HepG2 (cell line): ENCODE measurements around the gene SORL1-AS1.

ENCODE experiments used
- EP300 ChIP-seq, 3 experiments: sonication (generic) in 1 of 3; formaldehyde crosslinking in 1 of 3; IDR thresholded peaks; 2 replicates each; pipeline versions ENCODE4 v1.5.1 to v1.6.1; 2011 to 2020; ENCODE audit warnings: low read depth in 2 of 3, low read length in 2 of 3, borderline replicate concordance in 1 of 3, improper control_type of control experiment in 1 of 3, mild to moderate bottlenecking in 1 of 3, missing genetic modification reagents in 1 of 3, moderate library complexity in 1 of 3
- FUBP1 ChIP-seq: sonication (generic); formaldehyde crosslinking; IDR thresholded peaks from 2 replicates; pipeline ENCODE4 v1.5.1; 2020; ENCODE audit warnings: missing genetic modification reagents, mild to moderate bottlenecking, borderline replicate concordance
- HOXA3 ChIP-seq: sonication (generic); formaldehyde crosslinking; IDR thresholded peaks from 2 replicates; pipeline ENCODE4 v1.5.0; 2020; ENCODE audit warnings: missing genetic modification reagents
- MED1 ChIP-seq: sonication (generic); formaldehyde crosslinking; IDR thresholded peaks from 2 replicates; pipeline ENCODE4 v1.4.0; 2020; ENCODE audit warnings: missing genetic modification reagents
- NFKB2 ChIP-seq: sonication (generic); formaldehyde crosslinking; IDR thresholded peaks from 2 replicates; pipeline ENCODE4 v1.4.0; 2020; ENCODE audit warnings: missing genetic modification reagents, borderline replicate concordance
- PHB2 ChIP-seq: fragments of 450-650 bp; IDR thresholded peaks from 2 replicates; pipeline ENCODE4 v1.6.1; 2018; ENCODE audit not compliant: partially characterized antibody
- PITX1 ChIP-seq: sonication (generic); formaldehyde crosslinking; IDR thresholded peaks from 2 replicates; pipeline ENCODE4 v1.5.1; 2020; ENCODE audit warnings: mild to moderate bottlenecking, missing genetic modification reagents
- SNAI1 ChIP-seq: sonication (generic); formaldehyde crosslinking; IDR thresholded peaks from 2 replicates; pipeline ENCODE4 v1.5.0; 2020; ENCODE audit warnings: mild to moderate bottlenecking, missing genetic modification reagents, borderline replicate concordance
- SYNCRIP ChIP-seq: fragments of 200-400 bp; formaldehyde crosslinking; IDR thresholded peaks from 2 replicates; pipeline ENCODE4 v1.6.1; 2018; ENCODE audit warnings: mild to moderate bottlenecking, low read depth, low read length; ENCODE audit not compliant: insufficient read depth
- TBL1XR1 ChIP-seq: fragments of 150-350 bp; IDR thresholded peaks from 2 replicates; pipeline ENCODE4 v1.6.1; 2014; ENCODE audit warnings: borderline replicate concordance, low read length; ENCODE audit not compliant: partially characterized antibody
- TOPORS ChIP-seq: sonication (generic); formaldehyde crosslinking; IDR thresholded peaks from 2 replicates; pipeline ENCODE4 v1.8.0; 2023; ENCODE audit warnings: mild to moderate bottlenecking, missing genetic modification reagents
- ZNF282 ChIP-seq: fragments of 450-650 bp; IDR thresholded peaks from 2 replicates; pipeline ENCODE4 v1.6.1; 2018; ENCODE audit not compliant: partially characterized antibody
- ZNF335 ChIP-seq: sonication (generic); formaldehyde crosslinking; IDR thresholded peaks from 2 replicates; pipeline ENCODE4 v1.4.0; 2020; ENCODE audit warnings: missing genetic modification reagents
- ZSCAN9 ChIP-seq: IDR thresholded peaks from 2 replicates; pipeline ENCODE4 v1.6.1; 2016; ENCODE audit warnings: borderline replicate concordance
- ZUFSP ChIP-seq: sonication (generic); formaldehyde crosslinking; IDR thresholded peaks from 2 replicates; pipeline ENCODE4 v1.9.0; 2021; ENCODE audit warnings: missing genetic modification reagents, mild to moderate bottlenecking, borderline replicate concordance
- TF ChIP-seq, protein P1 (sequence below): sonication (generic); formaldehyde crosslinking; conservative IDR thresholded peaks from 2 replicates; pipeline ENCODE4 v1.5.0; 2020; ENCODE audit warnings: missing genetic modification reagents
- TF ChIP-seq, protein P2 (sequence below): IDR thresholded peaks from 2 replicates; pipeline ENCODE4 v1.6.1; 2016; ENCODE audit warnings: missing genetic modification reagents, missing compliant biosample characterization
- TF ChIP-seq, protein P3 (sequence below): sonication (generic); formaldehyde crosslinking; IDR thresholded peaks from 2 replicates; pipeline ENCODE4 v1.5.1; 2020; ENCODE audit warnings: mild to moderate bottlenecking, missing genetic modification reagents, borderline replicate concordance

The SORL1-AS1 gene

DNA sequence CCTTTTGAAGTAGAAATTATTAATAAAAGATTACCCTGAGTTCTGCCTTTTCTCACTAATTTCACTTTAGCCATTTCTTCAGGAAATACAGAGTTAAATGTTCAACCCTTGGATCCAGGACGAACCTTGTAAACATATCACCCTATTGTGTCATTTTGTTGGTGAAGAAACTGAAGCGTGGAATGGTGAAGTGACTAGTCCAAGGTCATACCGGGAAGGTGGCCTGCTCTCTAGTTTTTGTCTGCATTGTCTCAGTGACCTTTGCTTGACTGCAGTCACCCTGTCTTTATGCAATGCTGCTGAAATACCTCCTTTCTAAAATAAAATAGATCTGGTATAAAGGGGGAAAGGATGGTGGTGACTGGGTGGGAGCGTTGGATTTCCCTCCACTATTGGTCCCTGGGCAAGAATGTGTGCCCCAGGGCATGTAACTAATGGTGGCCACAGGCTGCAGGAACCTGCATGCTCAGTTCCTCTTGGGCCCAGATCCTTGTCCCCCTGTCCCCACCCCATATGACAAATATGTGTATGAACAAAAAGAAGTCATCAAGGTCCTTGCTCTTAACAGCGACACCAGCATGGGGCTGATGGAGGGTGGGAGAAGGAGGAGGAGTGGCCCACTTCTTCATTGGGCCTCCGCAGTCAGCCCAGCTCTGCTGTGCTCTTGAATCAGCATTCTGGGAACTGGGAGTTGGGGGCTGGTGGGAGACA, 977 bp upstream of the SORL1-AS1 start (continued):
- TF ChIP-seq, protein P1, sequence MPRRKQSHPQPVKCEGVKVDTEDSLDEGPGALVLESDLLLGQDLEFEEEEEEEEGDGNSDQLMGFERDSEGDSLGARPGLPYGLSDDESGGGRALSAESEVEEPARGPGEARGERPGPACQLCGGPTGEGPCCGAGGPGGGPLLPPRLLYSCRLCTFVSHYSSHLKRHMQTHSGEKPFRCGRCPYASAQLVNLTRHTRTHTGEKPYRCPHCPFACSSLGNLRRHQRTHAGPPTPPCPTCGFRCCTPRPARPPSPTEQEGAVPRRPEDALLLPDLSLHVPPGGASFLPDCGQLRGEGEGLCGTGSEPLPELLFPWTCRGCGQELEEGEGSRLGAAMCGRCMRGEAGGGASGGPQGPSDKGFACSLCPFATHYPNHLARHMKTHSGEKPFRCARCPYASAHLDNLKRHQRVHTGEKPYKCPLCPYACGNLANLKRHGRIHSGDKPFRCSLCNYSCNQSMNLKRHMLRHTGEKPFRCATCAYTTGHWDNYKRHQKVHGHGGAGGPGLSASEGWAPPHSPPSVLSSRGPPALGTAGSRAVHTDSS (CRISPR knock-in tag) = no peak
- no peak for TF ChIP-seq TOPORS (CRISPR knock-in tag)
- TF ChIP-seq HOXA3 (CRISPR knock-in tag) = peak; percentile 44; the same call in 1 of the 2 replicates
- no peak for TF ChIP-seq ZNF335 (CRISPR knock-in tag)
- no peak for TF ChIP-seq ZNF282
- TF ChIP-seq NFKB2 (CRISPR knock-in tag) = no peak
- TF ChIP-seq, protein P2, sequence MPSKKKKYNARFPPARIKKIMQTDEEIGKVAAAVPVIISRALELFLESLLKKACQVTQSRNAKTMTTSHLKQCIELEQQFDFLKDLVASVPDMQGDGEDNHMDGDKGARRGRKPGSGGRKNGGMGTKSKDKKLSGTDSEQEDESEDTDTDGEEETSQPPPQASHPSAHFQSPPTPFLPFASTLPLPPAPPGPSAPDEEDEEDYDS (CRISPR knock-in tag) = no peak
- TF ChIP-seq TBL1XR1 = peak; percentile 89
- no peak for TF ChIP-seq ZUFSP (CRISPR knock-in tag)
- TF ChIP-seq SYNCRIP = no peak
- peak; percentile 87 for TF ChIP-seq MED1 (CRISPR knock-in tag)
- peak; percentile 43; the same call in 1 of the 2 replicates for TF ChIP-seq ZSCAN9 (CRISPR knock-in tag)
- no peak for TF ChIP-seq SNAI1 (CRISPR knock-in tag)
- no peak for TF ChIP-seq FUBP1 (CRISPR knock-in tag)
- peak; percentile 39 to 76; a peak in 3 of 4 replicates for TF ChIP-seq EP300 (IDR thresholded peaks at IDR 0.05; ENCODE audit: low read depth in 2 of 2, low read length in 2 of 2)
- TF ChIP-seq EP300 (CRISPR knock-in tag; IDR thresholded peaks at IDR 0.05; ENCODE audit: borderline replicate concordance) = no peak; the same call in 1 of the 2 replicates
- no peak for TF ChIP-seq PITX1 (CRISPR knock-in tag)
- TF ChIP-seq, protein P3, sequence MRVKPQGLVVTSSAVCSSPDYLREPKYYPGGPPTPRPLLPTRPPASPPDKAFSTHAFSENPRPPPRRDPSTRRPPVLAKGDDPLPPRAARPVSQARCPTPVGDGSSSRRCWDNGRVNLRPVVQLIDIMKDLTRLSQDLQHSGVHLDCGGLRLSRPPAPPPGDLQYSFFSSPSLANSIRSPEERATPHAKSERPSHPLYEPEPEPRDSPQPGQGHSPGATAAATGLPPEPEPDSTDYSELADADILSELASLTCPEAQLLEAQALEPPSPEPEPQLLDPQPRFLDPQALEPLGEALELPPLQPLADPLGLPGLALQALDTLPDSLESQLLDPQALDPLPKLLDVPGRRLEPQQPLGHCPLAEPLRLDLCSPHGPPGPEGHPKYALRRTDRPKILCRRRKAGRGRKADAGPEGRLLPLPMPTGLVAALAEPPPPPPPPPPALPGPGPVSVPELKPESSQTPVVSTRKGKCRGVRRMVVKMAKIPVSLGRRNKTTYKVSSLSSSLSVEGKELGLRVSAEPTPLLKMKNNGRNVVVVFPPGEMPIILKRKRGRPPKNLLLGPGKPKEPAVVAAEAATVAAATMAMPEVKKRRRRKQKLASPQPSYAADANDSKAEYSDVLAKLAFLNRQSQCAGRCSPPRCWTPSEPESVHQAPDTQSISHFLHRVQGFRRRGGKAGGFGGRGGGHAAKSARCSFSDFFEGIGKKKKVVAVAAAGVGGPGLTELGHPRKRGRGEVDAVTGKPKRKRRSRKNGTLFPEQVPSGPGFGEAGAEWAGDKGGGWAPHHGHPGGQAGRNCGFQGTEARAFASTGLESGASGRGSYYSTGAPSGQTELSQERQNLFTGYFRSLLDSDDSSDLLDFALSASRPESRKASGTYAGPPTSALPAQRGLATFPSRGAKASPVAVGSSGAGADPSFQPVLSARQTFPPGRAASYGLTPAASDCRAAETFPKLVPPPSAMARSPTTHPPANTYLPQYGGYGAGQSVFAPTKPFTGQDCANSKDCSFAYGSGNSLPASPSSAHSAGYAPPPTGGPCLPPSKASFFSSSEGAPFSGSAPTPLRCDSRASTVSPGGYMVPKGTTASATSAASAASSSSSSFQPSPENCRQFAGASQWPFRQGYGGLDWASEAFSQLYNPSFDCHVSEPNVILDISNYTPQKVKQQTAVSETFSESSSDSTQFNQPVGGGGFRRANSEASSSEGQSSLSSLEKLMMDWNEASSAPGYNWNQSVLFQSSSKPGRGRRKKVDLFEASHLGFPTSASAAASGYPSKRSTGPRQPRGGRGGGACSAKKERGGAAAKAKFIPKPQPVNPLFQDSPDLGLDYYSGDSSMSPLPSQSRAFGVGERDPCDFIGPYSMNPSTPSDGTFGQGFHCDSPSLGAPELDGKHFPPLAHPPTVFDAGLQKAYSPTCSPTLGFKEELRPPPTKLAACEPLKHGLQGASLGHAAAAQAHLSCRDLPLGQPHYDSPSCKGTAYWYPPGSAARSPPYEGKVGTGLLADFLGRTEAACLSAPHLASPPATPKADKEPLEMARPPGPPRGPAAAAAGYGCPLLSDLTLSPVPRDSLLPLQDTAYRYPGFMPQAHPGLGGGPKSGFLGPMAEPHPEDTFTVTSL (CRISPR knock-in tag) = no peak
- no peak for TF ChIP-seq PHB2
